ENCODE data around the gene UNCX. TPM values are rescaled to one million over a fixed set of nuclear protein-coding genes. Genes with fewer than 3 reads are reported as not detected.

Gene UNCX
- total RNA-seq, 2 donors from 2014 or later = not detected

DNA sequence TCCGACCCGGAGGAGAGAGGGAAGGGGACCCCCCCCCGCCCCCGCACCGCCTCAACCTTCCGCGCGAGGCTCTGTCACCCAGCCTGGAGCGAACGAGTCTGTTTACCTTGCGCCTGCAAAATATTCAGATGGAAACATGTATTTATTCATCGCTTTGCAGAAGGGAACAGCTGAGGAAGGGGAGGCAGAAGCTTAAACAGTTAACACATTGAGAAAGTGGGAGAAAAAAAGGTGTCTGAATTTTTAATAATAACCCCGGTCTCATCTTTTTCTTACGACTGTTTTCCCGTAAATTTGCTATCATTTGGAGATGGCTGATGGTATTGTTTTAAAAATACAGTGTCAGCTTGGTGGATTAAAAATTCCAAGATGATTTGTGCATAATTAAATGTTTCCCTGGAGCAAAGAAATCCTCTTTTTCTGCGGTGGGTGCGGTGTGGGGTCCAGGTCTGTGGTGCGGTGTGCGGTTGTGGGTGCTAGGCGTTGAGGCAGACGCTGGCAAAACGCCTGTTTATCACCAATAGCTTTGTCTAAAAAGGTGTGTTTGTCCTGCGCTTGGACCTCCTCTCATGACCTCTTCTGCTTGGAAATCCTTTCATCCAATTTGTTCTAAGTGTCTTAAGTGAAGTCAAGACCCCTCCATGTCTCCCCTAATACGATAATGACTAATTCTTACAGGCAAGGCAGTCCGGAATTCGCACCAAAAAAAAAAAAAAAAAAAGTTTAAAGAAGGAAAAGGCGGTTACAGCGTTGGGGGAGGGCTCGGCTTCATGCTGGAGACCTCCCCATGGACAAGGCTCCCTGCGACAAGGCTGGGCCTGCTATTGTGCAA, 1.6 kb downstream of the UNCX start:
- H3K27me3 ChIP-seq (replicated peaks; ENCODE audit: insufficient read depth) = peaks cover 78% of the 10 kb centered on the region
- TF ChIP-seq POLR2AphosphoS5 (IDR thresholded peaks at IDR 0.05) = no peak
- no peak for TF ChIP-seq POLR2A (IDR thresholded peaks at IDR 0.05)
- TF ChIP-seq, protein P1, sequence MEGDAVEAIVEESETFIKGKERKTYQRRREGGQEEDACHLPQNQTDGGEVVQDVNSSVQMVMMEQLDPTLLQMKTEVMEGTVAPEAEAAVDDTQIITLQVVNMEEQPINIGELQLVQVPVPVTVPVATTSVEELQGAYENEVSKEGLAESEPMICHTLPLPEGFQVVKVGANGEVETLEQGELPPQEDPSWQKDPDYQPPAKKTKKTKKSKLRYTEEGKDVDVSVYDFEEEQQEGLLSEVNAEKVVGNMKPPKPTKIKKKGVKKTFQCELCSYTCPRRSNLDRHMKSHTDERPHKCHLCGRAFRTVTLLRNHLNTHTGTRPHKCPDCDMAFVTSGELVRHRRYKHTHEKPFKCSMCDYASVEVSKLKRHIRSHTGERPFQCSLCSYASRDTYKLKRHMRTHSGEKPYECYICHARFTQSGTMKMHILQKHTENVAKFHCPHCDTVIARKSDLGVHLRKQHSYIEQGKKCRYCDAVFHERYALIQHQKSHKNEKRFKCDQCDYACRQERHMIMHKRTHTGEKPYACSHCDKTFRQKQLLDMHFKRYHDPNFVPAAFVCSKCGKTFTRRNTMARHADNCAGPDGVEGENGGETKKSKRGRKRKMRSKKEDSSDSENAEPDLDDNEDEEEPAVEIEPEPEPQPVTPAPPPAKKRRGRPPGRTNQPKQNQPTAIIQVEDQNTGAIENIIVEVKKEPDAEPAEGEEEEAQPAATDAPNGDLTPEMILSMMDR (IDR thresholded peaks at IDR 0.05) = no peak
- H3K9me3 ChIP-seq = no peaks in the 10 kb centered on the region
- intact Hi-C loops (cut with DNase I) = no loop called here
- WGBS = 9% methylated on average over 30 of the region's 30 CpGs
- DNase-seq (ENCODE audit: low spot score) = no peak
- H3K27ac ChIP-seq = no peak overlapping the region
- H3K4me1 ChIP-seq (replicated peaks) = no peaks in the 10 kb centered on the region
- H3K36me3 ChIP-seq = no peaks in the 10 kb centered on the region
- no peak overlapping the region for H3K4me3 ChIP-seq

DNA sequence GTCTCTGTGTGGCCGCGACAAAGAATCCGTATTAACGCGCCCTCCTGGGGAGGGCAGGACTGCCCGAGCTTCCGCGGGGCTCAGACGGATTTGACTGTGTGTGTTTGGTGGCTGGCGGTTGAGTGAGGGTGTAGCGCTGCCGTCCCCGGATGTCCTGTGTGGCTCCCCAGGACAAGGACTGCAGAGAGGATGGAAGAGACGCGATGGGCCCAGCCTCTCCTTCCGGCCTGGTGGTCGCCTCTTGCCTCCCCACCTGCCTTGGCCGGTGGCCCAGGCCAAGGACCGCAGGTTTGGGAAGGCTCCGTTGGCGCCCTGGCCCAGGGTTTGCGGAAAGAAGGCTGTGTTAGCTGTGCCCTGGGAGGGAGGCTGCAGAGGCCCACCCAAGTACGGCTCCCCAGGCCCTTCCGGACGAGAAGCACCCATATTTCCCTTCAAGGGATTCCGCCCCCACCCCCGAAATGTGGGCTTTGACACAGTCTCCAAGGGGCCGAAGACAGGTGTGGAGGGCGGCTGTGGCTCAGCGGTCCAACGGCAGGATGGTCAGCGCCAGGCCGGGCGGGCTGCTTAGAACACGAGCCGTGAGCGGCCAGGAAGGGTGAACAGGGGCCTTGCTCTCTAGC, 2.3 kb downstream of the UNCX start:
- TF ChIP-seq POLR2A (IDR thresholded peaks at IDR 0.05) = no peak
- TF ChIP-seq, protein P1 (IDR thresholded peaks at IDR 0.05) = no peak
- TF ChIP-seq POLR2AphosphoS5 (IDR thresholded peaks at IDR 0.05) = no peak
- peaks cover 78% of the 10 kb centered on the region for H3K27me3 ChIP-seq (replicated peaks; ENCODE audit: insufficient read depth)
- no peaks in the 10 kb centered on the region for H3K9me3 ChIP-seq
- 6% methylated on average over 37 of the region's 37 CpGs for WGBS
- no peak overlapping the region for H3K27ac ChIP-seq
- no peak for DNase-seq (ENCODE audit: low spot score)
- H3K4me1 ChIP-seq (replicated peaks) = no peaks in the 10 kb centered on the region
- H3K36me3 ChIP-seq = no peaks in the 10 kb centered on the region
- no peak overlapping the region for H3K4me3 ChIP-seq
- intact Hi-C loops (cut with DNase I) = no loop called here

DNA sequence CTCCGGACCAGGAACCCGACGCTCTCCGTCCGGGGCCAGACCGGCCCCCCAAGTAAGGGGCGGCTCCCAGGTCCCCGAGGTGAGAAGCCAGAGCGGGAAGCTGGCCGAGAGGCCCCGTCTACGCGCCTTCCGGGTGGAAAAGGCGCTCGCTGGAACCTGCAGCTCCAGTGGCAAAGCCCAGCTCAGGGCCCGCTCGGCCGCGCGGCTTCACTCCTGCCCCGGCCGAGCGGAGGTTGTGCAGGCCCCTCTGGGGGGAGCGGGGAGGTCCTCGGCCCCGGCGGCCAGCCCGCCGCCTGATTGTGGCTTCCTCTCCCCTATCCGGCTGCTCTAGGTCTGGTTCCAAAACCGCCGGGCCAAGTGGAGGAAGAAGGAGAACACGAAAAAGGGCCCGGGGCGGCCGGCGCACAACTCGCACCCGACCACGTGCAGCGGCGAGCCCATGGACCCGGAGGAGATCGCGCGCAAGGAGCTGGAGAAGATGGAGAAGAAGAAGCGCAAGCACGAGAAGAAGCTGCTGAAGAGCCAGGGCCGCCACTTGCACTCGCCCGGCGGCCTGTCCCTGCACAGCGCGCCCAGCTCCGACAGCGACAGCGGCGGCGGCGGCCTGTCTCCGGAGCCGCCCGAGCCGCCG, 2.9 kb downstream of the UNCX start:
- H3K27me3 ChIP-seq (replicated peaks; ENCODE audit: insufficient read depth) = peaks cover 79% of the 10 kb centered on the region
- H3K4me1 ChIP-seq (replicated peaks) = no peaks in the 10 kb centered on the region
- no peak for DNase-seq (ENCODE audit: low spot score)
- no peaks in the 10 kb centered on the region for H3K9me3 ChIP-seq
- no peak overlapping the region for H3K27ac ChIP-seq
- H3K36me3 ChIP-seq = no peaks in the 10 kb centered on the region
- TF ChIP-seq, protein P1 (IDR thresholded peaks at IDR 0.05) = no peak
- TF ChIP-seq POLR2A (IDR thresholded peaks at IDR 0.05) (no peak), POLR2AphosphoS5 (IDR thresholded peaks at IDR 0.05) (no peak)
- H3K4me3 ChIP-seq = no peak overlapping the region
- intact Hi-C loops (cut with DNase I) = no loop called here
- WGBS = 2% methylated on average over 43 of the region's 66 CpGs

DNA sequence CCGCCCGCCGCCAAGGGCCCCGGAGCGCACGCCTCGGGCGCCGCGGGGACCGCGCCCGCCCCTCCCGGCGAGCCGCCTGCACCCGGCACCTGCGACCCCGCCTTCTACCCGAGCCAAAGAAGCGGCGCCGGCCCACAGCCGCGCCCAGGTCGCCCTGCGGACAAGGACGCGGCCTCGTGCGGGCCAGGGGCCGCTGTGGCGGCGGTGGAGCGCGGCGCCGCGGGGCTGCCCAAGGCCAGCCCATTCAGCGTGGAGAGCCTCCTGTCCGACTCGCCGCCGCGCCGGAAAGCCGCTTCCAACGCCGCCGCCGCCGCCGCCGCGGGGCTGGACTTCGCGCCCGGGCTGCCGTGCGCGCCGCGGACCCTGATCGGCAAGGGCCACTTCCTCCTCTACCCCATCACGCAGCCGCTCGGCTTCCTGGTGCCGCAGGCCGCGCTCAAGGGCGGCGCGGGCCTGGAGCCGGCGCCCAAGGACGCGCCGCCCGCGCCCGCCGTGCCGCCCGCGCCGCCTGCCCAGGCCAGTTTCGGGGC, 3.5 kb downstream of the UNCX start:
- H3K9me3 ChIP-seq = no peaks in the 10 kb centered on the region
- no peak overlapping the region for H3K4me3 ChIP-seq
- H3K27ac ChIP-seq = no peak overlapping the region
- no peaks in the 10 kb centered on the region for H3K4me1 ChIP-seq (replicated peaks)
- WGBS = 2% methylated on average over 8 of the region's 87 CpGs
- DNase-seq (ENCODE audit: low spot score) = no peak
- intact Hi-C loops (cut with DNase I) = no loop called here
- H3K27me3 ChIP-seq (replicated peaks; ENCODE audit: insufficient read depth) = peaks cover 79% of the 10 kb centered on the region
- TF ChIP-seq, protein P1 (IDR thresholded peaks at IDR 0.05) = no peak
- TF ChIP-seq POLR2A (IDR thresholded peaks at IDR 0.05) = no peak
- TF ChIP-seq POLR2AphosphoS5 (IDR thresholded peaks at IDR 0.05) = no peak
- H3K36me3 ChIP-seq = no peaks in the 10 kb centered on the region
